K562 (cell line): ENCODE data around the gene KRTAP12-2. TPM values are rescaled to one million over a fixed set of nuclear protein-coding genes. Genes with fewer than 3 reads are reported as not detected.

Source experiments
- ATAC-seq: fragments of 200-7000 bp; cut with Tn5 transposase; 3 replicates; pipeline ENCODE4 v1.9.1; 2020; ENCODE audit warnings: moderate library complexity
- BruUV-seq: library from RNA; stranded (reverse); fragments of 400-500 nt; replicated peaks from 2 replicates; lab custom pipeline; 2021; lab: Mats Ljungman, UMichigan
- CTCF ChIA-PET: fragments of 300-600 bp; formaldehyde crosslinking; extraction: SDS; loops from one replicate; lab custom pipeline; 2021; ENCODE audit warnings: low intra/inter-chr PET ratio; lab: Yijun Ruan, JAX
- POLR2A ChIA-PET: fragments of 300-600, 350-650 bp; sonication (Branson Sonifier 250); formaldehyde crosslinking; extraction: SDS; loops from one replicate; lab custom pipeline; 2021; ENCODE audit warnings: antibody characterized with exemption, inconsistent platforms; lab: Yijun Ruan, JAX
- DNase-seq, 4 experiments: peaks; one replicate each; pipeline versions ENCODE4 v3.0.0 to v3.0.0-alpha.2; 2011 to 2018; ENCODE audit warnings: low spot score in 3 of 4, mixed read lengths in 3 of 4; ENCODE audit errors: extremely low read depth in 1 of 4
- FAIRE-seq: peaks from 2 replicates; lab custom pipeline; 2011; peaks lifted over from hg19 to GRCh38; lab: Jason Lieb, UNC
- H2AFZ ChIP-seq: 2 replicates; pipeline ENCODE4 v1.6.0; 2011; ENCODE audit warnings: low read depth, low read length, control low read depth, inconsistent platforms
- H3K27ac ChIP-seq: fragments of 200-600 bp; 3 replicates; pipeline ENCODE4 v1.8.0; 2011; ENCODE audit warnings: low read depth, mild to moderate bottlenecking, control low read depth, inconsistent platforms, low read length, moderate library complexity, mixed read lengths; ENCODE audit errors: extremely low read depth
- H3K27me3 ChIP-seq, 2 experiments: fragments of 300-600 bp in 1 of 2; 2 replicates in 1 of 2; 3 replicates in 1 of 2; pipeline versions ENCODE4 v1.6.0 to v1.8.0; 2011; ENCODE audit warnings: inconsistent platforms in 2 of 2, low read length in 2 of 2, mild to moderate bottlenecking in 1 of 2, mixed read lengths in 1 of 2, moderate library complexity in 1 of 2; ENCODE audit not compliant: control insufficient read depth in 2 of 2, insufficient read depth in 2 of 2
- H3K36me3 ChIP-seq: fragments of 300-600 bp; 3 replicates; pipeline ENCODE4 v1.8.0; 2011; ENCODE audit warnings: mild to moderate bottlenecking, low read length, inconsistent platforms; ENCODE audit not compliant: control insufficient read depth, insufficient read depth
- H3K4me1 ChIP-seq, 2 experiments: fragments of 200-600 bp in 1 of 2; replicated peaks in 1 of 2; 2 replicates in 1 of 2; 3 replicates in 1 of 2; pipeline versions ENCODE4 v1.5.1 to v1.8.0; 2011; ENCODE audit warnings: inconsistent platforms in 2 of 2, low read length in 2 of 2, mild to moderate bottlenecking in 1 of 2, mixed read lengths in 1 of 2, moderate library complexity in 1 of 2; ENCODE audit not compliant: control insufficient read depth in 2 of 2, insufficient read depth in 2 of 2
- H3K4me2 ChIP-seq: 2 replicates; pipeline ENCODE4 v1.6.1; 2011; ENCODE audit warnings: low read length, control low read depth, inconsistent platforms, mixed read lengths; ENCODE audit not compliant: insufficient read depth
- H3K4me3 ChIP-seq: fragments of 200-600 bp; sonication (generic), shearing (Covaris generic); 2 replicates; pipeline ENCODE4 v1.5.1; 2016; ENCODE audit warnings: control low read depth, inconsistent platforms
- H3K79me2 ChIP-seq: fragments of 200-600 bp; 3 replicates; pipeline ENCODE4 v1.8.0; 2011; ENCODE audit warnings: low read length, inconsistent platforms; ENCODE audit not compliant: control insufficient read depth, insufficient read depth
- H3K9ac ChIP-seq, 2 experiments: 2 replicates each; pipeline versions ENCODE4 v1.6.0 to v1.6.1; 2011; ENCODE audit warnings: low read depth in 2 of 2, low read length in 2 of 2, control low read depth in 1 of 2, inconsistent platforms in 1 of 2, mild to moderate bottlenecking in 1 of 2, mixed read lengths in 1 of 2; ENCODE audit not compliant: insufficient read depth in 1 of 2
- H3K9me1 ChIP-seq: one replicate; pipeline ENCODE4 v1.6.0; 2011; ENCODE audit warnings: inconsistent platforms, mild to moderate bottlenecking, low read length, moderate library complexity; ENCODE audit not compliant: control insufficient read depth, insufficient read depth
- H3K9me3 ChIP-seq: replicated peaks from 2 replicates; pipeline ENCODE4 v1.5.1; 2011; ENCODE audit warnings: low read depth, low read length, inconsistent platforms; ENCODE audit not compliant: control insufficient read depth, insufficient read depth
- H4K20me1 ChIP-seq: replicated peaks from 2 replicates; pipeline ENCODE4 v1.6.1; 2011; ENCODE audit warnings: low read length, inconsistent platforms, mixed read lengths; ENCODE audit not compliant: control insufficient read depth, insufficient read depth
- ARID4B ChIP-seq: sonication (generic); formaldehyde crosslinking; IDR thresholded peaks from 2 replicates; pipeline ENCODE4 v1.8.0; 2022; ENCODE audit warnings: mild to moderate bottlenecking, missing genetic modification reagents
- TFE3 ChIP-seq: fragments of 450-650 bp; formaldehyde crosslinking; IDR thresholded peaks from 2 replicates; pipeline ENCODE4 v1.4.0; 2020; ENCODE audit warnings: mild to moderate bottlenecking, mixed read lengths
- WGBS: fragments of 100-300 bp; shearing (Covaris generic); methylation state at CpG from one replicate; pipeline ENCODE4 v1.1.6; 2016; ENCODE audit warnings: low coverage, mixed read lengths; ENCODE audit not compliant: insufficient coverage; ENCODE audit errors: missing lambda C conversion rate; 5-methylcytosine and 5-hydroxymethylcytosine counted together
- in situ Hi-C: fragments of 300-500 bp; cut with MboI; formaldehyde crosslinking; loops from 4 replicates; pipeline ENCODE4 v1.15.0; 2018; ENCODE audit warnings: inconsistent platforms, mixed read lengths
- intact Hi-C: fragments of 100-400 bp; cut with micrococcal nuclease; formaldehyde crosslinking; loops from 2 replicates; pipeline ENCODE4 v1.14.2; 2022
- polyA plus RNA-seq, 8 experiments: library from polyadenylated mRNA; depleted of rRNA in 4 of 8; stranded (reverse) in 5 of 8; unstranded in 3 of 8; fragments of >200 nt; fragmentation: Nextera tagmentation in 2 of 8; fragmentation: Illumina TruSeq in 1 of 8; extraction: Ambion mirVana in 2 of 8; extraction: Trizol in 1 of 8; gene quantifications; 2 replicates each; pipeline versions ENCODE4 v1.2.1 to v1.2.3, GENCODE V29; 2011 to 2014; ENCODE audit warnings: inconsistent platforms in 1 of 8, missing spikeins in 1 of 8
- total RNA-seq, 7 experiments: library from RNA; depleted of rRNA in 6 of 7; stranded (reverse); fragments of >200 nt in 6 of 7; fragmentation: Illumina TruSeq in 2 of 7; extraction: Trizol in 2 of 7; gene quantifications; 2 replicates each; pipeline versions ENCODE4 v1.2.1 to v1.2.3, GENCODE V29; 2011 to 2021; ENCODE audit warnings: low replicate concordance in 1 of 7

KRTAP12-2 gene
- total and polyA plus RNA-seq, 9 of the 15 experiments (the other 6 are each of a cell fraction or from before 2014, with no cell fraction given), result not detected

GRCh38 chr21:44667612-44668011, 885 bp upstream of the KRTAP12-2 start:
- WGBS, result 0% methylated on average over 1 of the region's 1 CpG

More at GRCh38 chr21:44667612-44668011, 885 bp upstream of the KRTAP12-2 start:
- BruUV-seq, result no TSS peak
- Histone ChIP-seq H4K20me1 (no peaks in the 10 kb centered on the region), H2AFZ (no peak overlapping the region), H3K4me2 (no peak overlapping the region), H3K4me1 (no peaks in the 10 kb centered on the region), H3K4me3 (no peak overlapping the region), H3K27ac (no peak overlapping the region), H3K9me1 (no peaks in the 10 kb centered on the region), H3K36me3 (no peaks in the 10 kb centered on the region), H3K79me2 (no peaks in the 10 kb centered on the region), H3K27me3 (no peaks in the 10 kb centered on the region), H3K9me3 (peaks cover 4% of the 10 kb centered on the region), H3K9ac (no peak overlapping the region)
- FAIRE-seq (no peak), ATAC-seq (no peak), DNase-seq (no peak)
- TF ChIP-seq ARID4B (CRISPR knock-in tag), result no peak
- peak; percentile 76 for TF ChIP-seq TFE3 (CRISPR knock-in tag)
- ChIA-PET POLR2A (interaction anchor here (0.8 kb wide), 1 partner anchor 1306 kb away, joined by 3 read pairs; no protein-coding TSS in a partner anchor), CTCF (no interaction called here)
- in situ Hi-C loops, result no loop called here
- intact Hi-C loops, result no loop called here
